Neuronal stem cell (in vitro differentiated cells): ENCODE results near the gene ABHD17C.

ENCODE experiments used
- DNase-seq: peaks from one replicate; pipeline ENCODE4 v3.0.0-alpha.2; 2013; ENCODE audit warnings: low spot score
- H2AFZ ChIP-seq: one replicate; pipeline ENCODE4 v1.6.1; 2013; ENCODE audit warnings: mild to moderate bottlenecking, low read length, inconsistent platforms
- H2AK5ac ChIP-seq: 2 replicates; pipeline ENCODE4 v1.6.1; 2013; ENCODE audit warnings: low read depth, mild to moderate bottlenecking, inconsistent platforms, low read length, moderate library complexity, mixed read lengths
- H2BK120ac ChIP-seq: 2 replicates; pipeline ENCODE4 v1.6.1; 2013; ENCODE audit warnings: low read depth, mild to moderate bottlenecking, inconsistent platforms, low read length, moderate library complexity, mixed read lengths
- H2BK12ac ChIP-seq: one replicate; pipeline ENCODE4 v1.6.1; 2013; ENCODE audit warnings: low read length, inconsistent platforms
- H2BK15ac ChIP-seq: 2 replicates; pipeline ENCODE4 v1.6.1; 2013; ENCODE audit warnings: mild to moderate bottlenecking, low read length, inconsistent platforms, mixed read lengths
- H2BK5ac ChIP-seq: one replicate; pipeline ENCODE4 v1.6.1; 2013; ENCODE audit warnings: inconsistent platforms, mild to moderate bottlenecking, low read length, moderate library complexity
- H3K14ac ChIP-seq: one replicate; pipeline ENCODE4 v1.6.1; 2013; ENCODE audit warnings: low read length, inconsistent platforms
- H3K18ac ChIP-seq: 2 replicates; pipeline ENCODE4 v1.6.1; 2013; ENCODE audit warnings: low read length, inconsistent platforms
- H3K23ac ChIP-seq: 2 replicates; pipeline ENCODE4 v1.6.1; 2013; ENCODE audit warnings: low read depth, mild to moderate bottlenecking, mixed read lengths, low read length, inconsistent platforms; ENCODE audit not compliant: poor library complexity
- H3K27ac ChIP-seq: replicated peaks from 3 replicates; pipeline ENCODE4 v1.5.1; 2013; ENCODE audit warnings: low read length, inconsistent platforms
- H3K27me3 ChIP-seq, 3 experiments: 2 replicates each; pipeline ENCODE4 v1.6.1; 2013; ENCODE audit warnings: low read length in 3 of 3, mild to moderate bottlenecking in 2 of 3, inconsistent platforms in 1 of 3, low read depth in 1 of 3, mixed read lengths in 1 of 3, moderate library complexity in 1 of 3; ENCODE audit not compliant: control insufficient read depth in 3 of 3, insufficient read depth in 3 of 3
- H3K36me3 ChIP-seq, 2 donors: replicated peaks in 1 of 2; 2 replicates each; pipeline ENCODE4 v1.6.1; 2013; ENCODE audit warnings: low read length in 2 of 2; ENCODE audit not compliant: control insufficient read depth in 2 of 2, insufficient read depth in 2 of 2
- H3K4ac ChIP-seq: 2 replicates; pipeline ENCODE4 v1.6.1; 2013; ENCODE audit warnings: inconsistent platforms, mild to moderate bottlenecking, low read length, moderate library complexity
- H3K4me1 ChIP-seq, 2 donors: 1 replicate in 1 of 2; 2 replicates in 1 of 2; pipeline ENCODE4 v1.6.1; 2013; ENCODE audit warnings: low read length in 2 of 2, low read depth in 1 of 2; ENCODE audit not compliant: control insufficient read depth in 2 of 2, insufficient read depth in 1 of 2
- H3K4me2 ChIP-seq: one replicate; pipeline ENCODE4 v1.6.1; 2013; ENCODE audit warnings: mild to moderate bottlenecking, low read length, inconsistent platforms; ENCODE audit not compliant: insufficient read depth, poor library complexity, severe bottlenecking
- H3K4me3 ChIP-seq, 2 donors: 2 replicates each; pipeline ENCODE4 v1.5.1; 2013; ENCODE audit warnings: low read length in 2 of 2, mild to moderate bottlenecking in 2 of 2, inconsistent platforms in 1 of 2, moderate library complexity in 1 of 2
- H3K79me1 ChIP-seq: one replicate; pipeline ENCODE4 v1.6.1; 2013; ENCODE audit warnings: low read depth, mild to moderate bottlenecking, inconsistent platforms, low read length, moderate library complexity
- H3K9ac ChIP-seq: one replicate; pipeline ENCODE4 v1.6.1; 2013; ENCODE audit warnings: mild to moderate bottlenecking, low read depth, low read length, inconsistent platforms; ENCODE audit not compliant: poor library complexity
- H3K9me3 ChIP-seq, 2 donors: replicated peaks in 1 of 2; 2 replicates each; pipeline versions ENCODE3 to v1.6.1; 2013; ENCODE audit warnings: low read length in 2 of 2, mild to moderate bottlenecking in 2 of 2, inconsistent platforms in 1 of 2, low read depth in 1 of 2, mixed read lengths in 1 of 2, moderate library complexity in 1 of 2; ENCODE audit not compliant: control insufficient read depth in 2 of 2, insufficient read depth in 1 of 2
- H4K8ac ChIP-seq: one replicate; pipeline ENCODE4 v1.6.1; 2013; ENCODE audit warnings: low read depth, mild to moderate bottlenecking, inconsistent platforms, low read length, moderate library complexity
- H4K91ac ChIP-seq: one replicate; pipeline ENCODE4 v1.6.1; 2013; ENCODE audit warnings: low read length, low read depth, mild to moderate bottlenecking, inconsistent platforms; ENCODE audit not compliant: poor library complexity
- WGBS, 2 donors: extraction: QIAGEN DNeasy Blood & Tissue Kit; methylation state at CpG; one replicate each; pipeline ENCODE4 v1.1.7; 2013; ENCODE audit warnings: missing lambda C conversion rate in 2 of 2, mixed read lengths in 1 of 2; ENCODE audit not compliant: insufficient read length in 2 of 2, insufficient replicate concordance in 1 of 2; ENCODE audit errors: extremely low coverage in 2 of 2; 5-methylcytosine and 5-hydroxymethylcytosine counted together

Gene ABHD17C

GRCh38 chr15:80732818-80733217 lies 37.7 kb downstream of the ABHD17C start:
- Histone ChIP-seq H3K18ac (no peak overlapping the region), H2AFZ (no peak overlapping the region), H2BK12ac (no peak overlapping the region), H3K9ac (no peak overlapping the region), H3K9me3 (peaks cover 0 to 4% of the 10 kb centered on the region in 2 donors), H3K14ac (no peak overlapping the region), H3K4me1 (peaks cover 3 to 14% of the 10 kb centered on the region in 2 donors), H4K91ac (no peak overlapping the region), H4K8ac (no peak overlapping the region), H3K4ac (no peak overlapping the region), H2AK5ac (no peak overlapping the region), H2BK15ac (no peak overlapping the region), H2BK5ac (no peak overlapping the region), H2BK120ac (no peak overlapping the region), H3K23ac (no peak overlapping the region), H3K27me3 (no peaks in the 10 kb centered on the region), H3K79me1 (no peaks in the 10 kb centered on the region), H3K4me2 (no peak overlapping the region), H3K4me3 (no peak overlapping the region), H3K27ac (no peak overlapping the region), H3K36me3 (peaks cover 0 to 5% of the 10 kb centered on the region in 2 donors)
- DNase-seq = no peak
- WGBS, 2 donors = no CpG with 5 or more reads among the region's 5 CpGs

- Histone ChIP-seq H2AK5ac (no peak overlapping the region), H3K9me3 (peaks cover 0 to 4% of the 10 kb centered on the region in 2 donors), H3K18ac (no peak overlapping the region), H2BK120ac (no peak overlapping the region), H3K23ac (no peak overlapping the region), H3K4me3 (no peak overlapping the region), H4K91ac (no peak overlapping the region), H3K79me1 (no peaks in the 10 kb centered on the region), H3K27ac (no peak overlapping the region), H3K4me2 (no peak overlapping the region), H4K8ac (no peak overlapping the region), H3K4me1 (peaks cover 3 to 14% of the 10 kb centered on the region in 2 donors), H3K14ac (no peak overlapping the region), H2BK15ac (no peak overlapping the region), H3K27me3 (no peaks in the 10 kb centered on the region), H3K36me3 (peaks cover 0 to 5% of the 10 kb centered on the region in 2 donors), H2BK12ac (no peak overlapping the region), H2AFZ (no peak overlapping the region), H2BK5ac (no peak overlapping the region), H3K4ac (no peak overlapping the region), H3K9ac (no peak overlapping the region)
- no peak for DNase-seq
- no CpG with 5 or more reads among the region's 1 CpG for WGBS, 2 donors
These were observed 38.4 kb downstream of the ABHD17C start for GRCh38 chr15:80733460-80733859.

- Histone ChIP-seq H3K18ac (no peak overlapping the region), H3K9me3 (peaks cover 0 to 14% of the 10 kb centered on the region in 2 donors), H3K4ac (no peak overlapping the region), H2AFZ (no peak overlapping the region), H2AK5ac (no peak overlapping the region), H2BK5ac (no peak overlapping the region), H3K27me3 (no peaks in the 10 kb centered on the region), H3K14ac (no peak overlapping the region), H3K4me3 (no peak overlapping the region), H3K4me1 (peaks cover 3 to 14% of the 10 kb centered on the region in 2 donors), H2BK15ac (no peak overlapping the region), H3K27ac (no peak overlapping the region), H3K36me3 (peaks cover 0 to 5% of the 10 kb centered on the region in 2 donors), H4K8ac (no peak overlapping the region), H2BK120ac (no peak overlapping the region), H4K91ac (no peak overlapping the region), H3K4me2 (no peak overlapping the region), H3K79me1 (no peaks in the 10 kb centered on the region), H3K9ac (no peak overlapping the region), H2BK12ac (no peak overlapping the region), H3K23ac (no peak overlapping the region)
- DNase-seq = no peak
- WGBS, 2 donors = no CpG with 5 or more reads among the region's 8 CpGs
These were observed 40.2 kb downstream of the ABHD17C start for GRCh38 chr15:80735344-80735743.

DNA sequence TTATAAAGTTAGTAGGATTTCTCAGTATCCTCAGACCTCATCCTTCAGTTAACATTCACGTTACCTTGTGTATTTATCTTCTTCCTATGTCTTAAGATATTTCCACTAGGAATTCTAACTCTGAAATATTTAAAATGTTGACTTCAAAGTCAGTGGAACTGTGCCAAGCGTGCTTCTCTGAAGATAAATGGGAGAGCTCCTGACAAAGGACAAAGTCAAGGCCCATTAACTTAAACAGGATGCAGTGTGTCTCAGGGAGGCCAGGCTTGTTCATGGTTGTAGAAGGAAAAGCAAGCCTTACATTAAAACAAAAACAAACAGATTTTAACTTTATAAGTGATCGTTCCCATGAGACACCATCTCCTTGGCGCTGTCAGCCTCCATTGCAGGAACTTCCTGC lies 41.5 kb downstream of the ABHD17C start:
- H3K4me2 ChIP-seq = no peak overlapping the region
- no peak overlapping the region for H3K23ac ChIP-seq
- no peak overlapping the region for H3K18ac ChIP-seq
- H2BK5ac ChIP-seq = no peak overlapping the region
- H3K4me3 ChIP-seq = no peak overlapping the region
- H2BK15ac ChIP-seq = no peak overlapping the region
- H4K91ac ChIP-seq = no peak overlapping the region
- WGBS, 2 donors = no CpG with 5 or more reads among the region's 4 CpGs
- H3K36me3 ChIP-seq = peaks cover 0 to 5% of the 10 kb centered on the region in 2 donors
- no peak overlapping the region for H3K14ac ChIP-seq
- no peak overlapping the region for H2BK120ac ChIP-seq
- DNase-seq = no peak
- no peak overlapping the region for H2AFZ ChIP-seq
- H3K9me3 ChIP-seq = peaks cover 0 to 14% of the 10 kb centered on the region in 2 donors
- peaks cover 3 to 14% of the 10 kb centered on the region in 2 donors for H3K4me1 ChIP-seq
- no peaks in the 10 kb centered on the region for H3K27me3 ChIP-seq
- no peak overlapping the region for H4K8ac ChIP-seq
- no peak overlapping the region for H2AK5ac ChIP-seq
- H2BK12ac ChIP-seq = no peak overlapping the region
- H3K9ac ChIP-seq = no peak overlapping the region
- H3K79me1 ChIP-seq = no peaks in the 10 kb centered on the region
- H3K4ac ChIP-seq = no peak overlapping the region
- no peak overlapping the region for H3K27ac ChIP-seq
